AG09319 (cell line): ENCODE data around the gene NR2C2.

Experiments
- DNase-seq: peaks from one replicate; pipeline ENCODE4 v3.0.0-alpha.2; 2010; ENCODE audit warnings: low read depth; ENCODE audit errors: extremely low read depth
- CTCF ChIP-seq: IDR thresholded peaks from 2 replicates; pipeline ENCODE4 v1.5.1; 2011; ENCODE audit warnings: low read depth, mild to moderate bottlenecking, inconsistent platforms, low read length, moderate library complexity

Gene NR2C2

GRCh38 chr3:15044326-15044725 is 96.9 kb downstream of the NR2C2 start:
- DNase-seq: no peak
- TF ChIP-seq CTCF: no peak

- no peak for TF ChIP-seq CTCF
- DNase-seq: no peak
These were observed 98.3 kb downstream of the NR2C2 start for GRCh38 chr3:15045667-15046066.

- no peak for DNase-seq
- TF ChIP-seq CTCF: no peak
These were observed 102.2 kb downstream of the NR2C2 start for GRCh38 chr3:15049584-15049983.

GRCh38 chr3:15050405-15051092 is 103.2 kb downstream of the NR2C2 start:
- no peak for TF ChIP-seq CTCF
- no peak for DNase-seq

- DNase-seq: no peak
- TF ChIP-seq CTCF: peak; percentile 49
These were observed 104.1 kb downstream of the NR2C2 start for GRCh38 chr3:15051531-15051930.

- DNase-seq: no peak
These were observed 105.2 kb downstream of the NR2C2 start for GRCh38 chr3:15052335-15053242.

More at GRCh38 chr3:15052335-15053242, 105.2 kb downstream of the NR2C2 start:
- TF ChIP-seq CTCF: no peak
